Right cardiac atrium (tissue), 5 donors: ENCODE results near the gene SMIM11. TPM values are rescaled to one million over a fixed set of nuclear protein-coding genes. Genes with fewer than 3 reads are reported as not detected.
"Not testable (repeated sequence)": the region's sequence is repeated elsewhere in the genome, so short reads cannot be mapped to it uniquely, and the experiment has no call there.

Source experiments
- ATAC-seq, 2 donors: fragments of 200-7000 bp; cut with Tn5 transposase; one replicate each; pipeline versions ENCODE4 v1.8.0 to v1.9.1; 2020; ENCODE audit warnings: moderate library complexity in 2 of 2, mild to moderate bottlenecking in 1 of 2
- DNase-seq, 3 donors: peaks; one replicate each; pipeline ENCODE4 v3.0.0-alpha.2; 2020
- H3K27ac ChIP-seq: one replicate; pipeline ENCODE4 v1.5.1; 2013; ENCODE audit warnings: mild to moderate bottlenecking, low read length, control low read depth, moderate library complexity
- H3K27me3 ChIP-seq: one replicate; pipeline ENCODE4 v1.6.1; 2013; ENCODE audit not compliant: control insufficient read depth, insufficient read depth
- H3K4me1 ChIP-seq: one replicate; pipeline ENCODE4 v1.6.1; 2013; ENCODE audit warnings: low read length; ENCODE audit not compliant: control insufficient read depth, insufficient read depth
- H3K4me3 ChIP-seq: one replicate; pipeline ENCODE4 v1.5.1; 2013; ENCODE audit warnings: low read length, control low read depth
- H3K9me3 ChIP-seq: one replicate; pipeline ENCODE4 v1.6.1; 2013; ENCODE audit warnings: low read length; ENCODE audit not compliant: control insufficient read depth
- WGBS: extraction: QIAGEN DNeasy Blood & Tissue Kit; methylation state at CpG from one replicate; pipeline ENCODE4 v1.1.7; 2013; 5-methylcytosine and 5-hydroxymethylcytosine counted together
- intact Hi-C, 4 donors: fragments of 100-400 bp; cut with DNase I; formaldehyde crosslinking; loops; one replicate each; pipeline versions ENCODE4 v1.11.0 to v1.14.0; 2022 to 2023
- polyA plus RNA-seq: library from polyadenylated mRNA; stranded (reverse); fragments of 200-250 nt; gene quantifications from one replicate; pipeline ENCODE4 v1.2.3, GENCODE V29; 2013
- total RNA-seq, 4 donors: library from RNA; stranded (reverse); fragmentation: NEBNext Ultra II Directional; extraction: Animal tissue kit (Norgen Biotek cat#: 25700); gene quantifications; one replicate each; pipeline ENCODE4 v1.2.1, GENCODE V29; 2021
- donor health status: healthy with polysubstance abuse.
- donor health status: DM: no; HTN: yes; CAD: no.
- donor health status: DM: no; HTN: no; CAD: no.
- donor health status: DM: no; HTN: yes; CAD: no; lungs with severe emphysema.
- donor health status: DM: yes; HTN: yes; CAD: no.

Gene SMIM11
- total and polyA plus RNA-seq, 5 donors: 8.8 to 12.8 (median 11.1) TPM

- H3K27ac ChIP-seq, H3K9me3 ChIP-seq, intact Hi-C loops, H3K27me3 ChIP-seq, H3K4me1 ChIP-seq, ATAC-seq, DNase-seq, H3K4me3 ChIP-seq: not testable (repeated sequence)
- no CpG with 5 or more reads among the region's 5 CpGs for WGBS
Observed at GRCh38 chr21:34417448-34418077, 42.3 kb downstream of the SMIM11 start.

GRCh38 chr21:34423805-34424204 is 48.5 kb downstream of the SMIM11 start, which contains the start of gene SMIM34:
Gene SMIM34 (minus strand): TSS chr21:34423951. CDS start chr21:34423839, 112 bp downstream.
- H3K9me3 ChIP-seq, H3K4me1 ChIP-seq, H3K4me3 ChIP-seq, ATAC-seq, DNase-seq, intact Hi-C loops, H3K27me3 ChIP-seq, H3K27ac ChIP-seq: not testable (repeated sequence)
- no CpG with 5 or more reads among the region's 4 CpGs for WGBS

- H3K4me3 ChIP-seq, intact Hi-C loops: not testable (repeated sequence)
Observed at GRCh38 chr21:34427339-34427738, 52.0 kb downstream of the SMIM11 start.

GRCh38 chr21:34428441-34428840 is 53.1 kb downstream of the SMIM11 start:
- H3K9me3 ChIP-seq, DNase-seq, intact Hi-C loops, H3K4me1 ChIP-seq, H3K4me3 ChIP-seq, ATAC-seq, H3K27me3 ChIP-seq, H3K27ac ChIP-seq: not testable (repeated sequence)
- no CpG with 5 or more reads among the region's 6 CpGs for WGBS

More at GRCh38 chr21:34427339-34427738, 52.0 kb downstream of the SMIM11 start:
- H3K9me3 ChIP-seq, H3K27ac ChIP-seq, H3K27me3 ChIP-seq, H3K4me1 ChIP-seq, ATAC-seq, DNase-seq: not testable (repeated sequence)
- WGBS: no CpG with 5 or more reads among the region's 8 CpGs

GRCh38 chr21:34429710-34430109 is 54.4 kb downstream of the SMIM11 start:
- intact Hi-C loops: not testable (repeated sequence)
- no CpG with 5 or more reads among the region's 5 CpGs for WGBS
- peak in 1 of 2 donors; percentile 47 for ATAC-seq

More at GRCh38 chr21:34429710-34430109, 54.4 kb downstream of the SMIM11 start:
- not testable (repeated sequence) for H3K4me3 ChIP-seq, H3K27ac ChIP-seq, H3K4me1 ChIP-seq, H3K9me3 ChIP-seq, H3K27me3 ChIP-seq, DNase-seq

Other genes starting within 250 kb of the SMIM11 start
- under 1 TPM in 2 of 4 donors, not detected in 2; 0.33 to 0.37 TPM for gene KCNE2, start 11.5 kb upstream of the SMIM11 start, total RNA-seq
- 0.18 TPM for gene KCNE2, start 11.5 kb upstream of the SMIM11 start, polyA plus RNA-seq
- under 1 TPM in 2 of 4 donors, not detected in 2; 0.26 to 0.34 TPM for gene SMIM34, start 48.4 kb downstream of the SMIM11 start, total RNA-seq
- not detected for gene SMIM34, start 48.4 kb downstream of the SMIM11 start, polyA plus RNA-seq
- gene KCNE1, start 136.7 kb downstream of the SMIM11 start, total RNA-seq: 10 to 100 TPM in 2 of 4 donors, 1 to 10 TPM in 2; 3.6 to 11.4 (median 9.5) TPM
- 3.8 TPM for gene KCNE1, start 136.7 kb downstream of the SMIM11 start, polyA plus RNA-seq
- gene RCAN1, start 239.6 kb downstream of the SMIM11 start, total RNA-seq: 10 to 100 TPM; 26.7 to 39.7 (median 30.7) TPM
- gene RCAN1, start 239.6 kb downstream of the SMIM11 start, polyA plus RNA-seq: 32.4 TPM